PFSK-1 (cell line): ENCODE measurements around the gene U2AF1L4.

Source experiments
- FOXP2 ChIP-seq: optimal IDR thresholded peaks from 2 replicates; pipeline ENCODE3; 2011; ENCODE audit warnings: borderline replicate concordance, control low read depth, inconsistent platforms; ENCODE audit not compliant: insufficient read depth; ENCODE audit errors: extremely low read length, extremely low read depth
- POLR2AphosphoS5 ChIP-seq: IDR thresholded peaks from 2 replicates; pipeline ENCODE4 v1.6.1; 2012; ENCODE audit warnings: low read depth, mild to moderate bottlenecking, control low read depth, low read length, moderate library complexity
- REST ChIP-seq, 2 experiments: IDR thresholded peaks; 2 replicates each; pipeline versions ENCODE4 v1.6.1 to v1.8.0; 2011 to 2012; ENCODE audit warnings: low read depth in 2 of 2, low read length in 2 of 2, control low read depth in 1 of 2, inconsistent platforms in 1 of 2, mild to moderate bottlenecking in 1 of 2, moderate library complexity in 1 of 2; ENCODE audit not compliant: insufficient read depth in 1 of 2
- SIN3A ChIP-seq: IDR thresholded peaks from 2 replicates; pipeline ENCODE4 v1.6.1; 2012; ENCODE audit warnings: mild to moderate bottlenecking, low read length, moderate library complexity, borderline replicate concordance; ENCODE audit not compliant: insufficient read depth
- TAF1 ChIP-seq: IDR thresholded peaks from 2 replicates; pipeline ENCODE4 v1.6.1; 2012; ENCODE audit warnings: low read length, control low read depth, borderline replicate concordance; ENCODE audit not compliant: insufficient read depth

Gene U2AF1L4

DNA sequence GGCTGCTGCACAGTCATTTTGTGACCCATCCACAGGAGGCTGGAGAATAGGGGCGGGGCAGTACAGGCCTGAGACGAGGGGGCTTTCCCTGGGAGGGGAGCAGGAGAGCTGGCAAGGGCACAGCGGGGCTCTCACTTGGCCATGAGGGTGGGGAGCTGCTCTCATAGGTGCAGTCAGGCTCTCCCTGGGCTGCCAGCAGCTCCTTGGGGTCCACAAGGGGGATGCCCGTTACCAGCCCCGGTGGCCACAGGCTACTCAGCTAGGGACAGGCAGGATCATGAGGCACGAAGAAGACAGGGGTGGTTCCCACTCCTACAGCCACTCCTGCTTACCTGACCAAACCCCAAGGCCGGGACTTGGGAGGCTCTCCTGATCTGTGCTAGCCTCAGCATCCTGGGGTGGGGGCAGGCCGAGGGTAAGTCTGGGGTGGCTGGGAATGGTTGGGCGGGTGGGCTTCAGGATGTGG lies 46.6 kb upstream of the U2AF1L4 start:
- no peak for TF ChIP-seq FOXP2
- no peak for TF ChIP-seq SIN3A
- no peak for TF ChIP-seq TAF1
- no peak for TF ChIP-seq POLR2AphosphoS5
- TF ChIP-seq REST (IDR thresholded peaks at IDR 0.05; ENCODE audit: insufficient read depth in 1 of 2, low read depth in 2 of 2, low read length in 2 of 2), result no peak

DNA sequence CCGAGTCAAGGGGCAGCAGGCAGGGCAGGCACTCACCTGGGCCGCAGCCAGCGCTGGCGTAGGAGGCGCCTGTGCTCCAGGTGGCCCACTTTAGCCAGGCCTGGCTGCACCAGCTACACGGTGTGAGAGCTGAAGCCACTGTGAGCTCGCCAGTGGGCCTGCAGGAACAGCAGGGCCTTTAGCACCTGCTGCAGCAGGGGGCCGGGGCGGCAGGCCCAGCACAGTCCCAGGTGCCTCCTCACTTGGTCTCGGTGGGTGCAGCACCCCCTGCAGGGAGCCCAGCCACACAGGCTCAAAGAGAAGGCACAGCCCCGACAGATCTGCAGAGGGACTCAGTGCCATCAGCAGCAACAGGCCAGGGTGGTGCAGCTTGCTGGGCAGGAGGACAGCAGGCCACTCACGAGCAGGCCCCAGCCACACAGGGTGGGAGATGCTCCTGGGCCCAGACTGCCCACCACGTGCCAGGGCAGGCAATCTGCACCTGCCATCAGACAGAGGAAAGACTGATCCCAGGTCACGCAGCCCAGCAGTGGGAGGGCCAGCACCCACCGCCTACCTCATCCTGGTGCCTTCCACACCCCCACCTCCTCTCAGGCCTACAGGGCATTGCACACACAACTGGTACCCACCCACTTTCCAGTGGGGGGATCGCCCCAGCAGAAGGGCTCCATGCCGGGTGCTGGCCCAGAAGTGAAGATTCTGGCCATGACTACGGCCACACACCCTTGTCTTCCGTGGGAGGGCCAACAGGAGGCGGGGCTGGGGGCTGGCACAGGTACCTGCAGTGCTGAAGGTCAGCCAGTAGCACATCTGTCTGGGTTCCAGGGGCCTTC lies 46.0 kb upstream of the U2AF1L4 start:
- TF ChIP-seq FOXP2, result no peak
- TF ChIP-seq TAF1, result no peak
- no peak for TF ChIP-seq POLR2AphosphoS5
- TF ChIP-seq SIN3A, result no peak
- TF ChIP-seq REST (IDR thresholded peaks at IDR 0.05; ENCODE audit: insufficient read depth in 1 of 2, low read depth in 2 of 2, low read length in 2 of 2), result no peak

DNA sequence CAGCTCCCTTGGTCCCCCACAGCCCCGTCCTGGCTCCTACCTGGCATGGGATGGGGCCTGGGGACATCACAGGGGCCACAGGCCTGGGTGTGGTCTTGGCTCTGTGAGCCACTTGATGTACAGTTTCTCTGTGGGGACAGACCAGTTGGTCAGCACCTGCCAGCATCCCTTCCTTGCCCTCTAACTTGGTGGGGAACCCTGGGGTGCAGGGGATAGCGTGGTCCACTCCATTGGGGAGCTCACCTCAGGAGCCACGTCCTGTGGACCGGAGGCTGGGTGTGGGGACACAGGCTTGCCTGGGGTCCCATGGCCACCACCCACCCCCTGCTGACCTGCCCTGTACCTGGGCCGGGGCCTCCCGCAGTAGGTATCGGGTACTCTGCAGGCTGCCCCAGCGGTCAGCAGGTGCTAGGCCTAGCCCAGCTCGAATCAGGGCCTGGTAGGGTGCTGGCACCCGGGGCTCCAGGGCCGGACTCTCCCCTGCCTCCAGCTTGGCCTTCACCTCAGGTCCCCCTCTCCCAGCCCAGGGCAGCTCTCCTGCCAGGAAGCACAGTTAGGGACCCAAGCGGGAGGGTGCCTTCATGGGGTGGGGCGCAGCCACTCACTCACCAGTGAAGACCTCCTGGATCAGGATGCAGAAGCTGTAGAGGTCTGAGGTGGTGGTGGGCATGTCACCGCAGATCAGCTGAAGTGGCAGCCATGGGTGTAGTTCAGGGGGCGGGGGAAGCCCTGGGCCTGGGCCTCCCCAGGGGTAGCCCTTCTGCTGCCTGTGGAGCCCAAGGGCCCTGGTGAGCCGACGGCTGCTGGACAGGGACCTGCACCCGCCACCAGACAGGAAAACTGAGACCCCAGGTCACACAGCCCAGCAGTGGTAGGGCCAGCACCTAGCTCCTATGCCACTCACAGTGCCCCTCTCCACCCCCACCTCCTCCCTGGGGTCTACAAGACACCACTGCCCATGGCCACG lies 45.0 kb upstream of the U2AF1L4 start:
- no peak for TF ChIP-seq TAF1

GRCh38 chr19:35789195-35789977 lies 44.2 kb upstream of the U2AF1L4 start:
- TF ChIP-seq POLR2AphosphoS5 (no peak), REST (IDR thresholded peaks at IDR 0.05; ENCODE audit: insufficient read depth in 1 of 2, low read depth in 2 of 2, low read length in 2 of 2) (no peak), FOXP2 (no peak), TAF1 (no peak), SIN3A (no peak)

GRCh38 chr19:35788205-35788960 lies 43.2 kb upstream of the U2AF1L4 start:
- TF ChIP-seq SIN3A (no peak), POLR2AphosphoS5 (no peak), FOXP2 (no peak), REST (IDR thresholded peaks at IDR 0.05; ENCODE audit: insufficient read depth in 1 of 2, low read depth in 2 of 2, low read length in 2 of 2) (no peak), TAF1 (no peak)
